COR-L47 (cell line): ENCODE data around the gene METTL2B.
"Not testable (repeated sequence)": the region's sequence is repeated elsewhere in the genome, so short reads cannot be mapped to it uniquely, and the experiment has no call there.

Experiments
- DNase-seq: peaks from one replicate; lab custom pipeline; 2025; lab: John Stamatoyannopoulos, UW

The METTL2B gene

GRCh38 chr7:128526062-128526466 is 49.5 kb downstream of the METTL2B start:
- not testable (repeated sequence) for DNase-seq

- DNase-seq, result not testable (repeated sequence)
Observed at GRCh38 chr7:128529191-128529590, 52.6 kb downstream of the METTL2B start.

GRCh38 chr7:128530121-128530854 is 53.7 kb downstream of the METTL2B start:
- DNase-seq, result peak; percentile 37

DNA sequence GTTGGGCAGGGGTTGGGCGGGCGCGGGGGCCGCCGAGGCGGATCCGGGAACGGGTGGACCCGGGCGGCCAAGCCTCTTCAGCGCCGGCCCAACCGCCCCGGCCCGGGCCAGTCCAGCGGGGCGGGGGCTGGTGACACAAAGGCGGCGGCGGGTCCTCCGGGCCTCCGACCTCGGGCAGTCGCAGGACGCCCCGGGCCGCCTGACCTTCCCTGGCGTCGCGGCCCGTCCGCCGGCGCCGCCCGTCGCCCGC is 54.2 kb downstream of the METTL2B start:
- DNase-seq, result no peak

GRCh38 chr7:128531105-128531954 is 54.8 kb downstream of the METTL2B start:
- peak; percentile 83 for DNase-seq

- DNase-seq, result not testable (repeated sequence)
Observed at GRCh38 chr7:128531955-128532478, 55.5 kb downstream of the METTL2B start.

DNA sequence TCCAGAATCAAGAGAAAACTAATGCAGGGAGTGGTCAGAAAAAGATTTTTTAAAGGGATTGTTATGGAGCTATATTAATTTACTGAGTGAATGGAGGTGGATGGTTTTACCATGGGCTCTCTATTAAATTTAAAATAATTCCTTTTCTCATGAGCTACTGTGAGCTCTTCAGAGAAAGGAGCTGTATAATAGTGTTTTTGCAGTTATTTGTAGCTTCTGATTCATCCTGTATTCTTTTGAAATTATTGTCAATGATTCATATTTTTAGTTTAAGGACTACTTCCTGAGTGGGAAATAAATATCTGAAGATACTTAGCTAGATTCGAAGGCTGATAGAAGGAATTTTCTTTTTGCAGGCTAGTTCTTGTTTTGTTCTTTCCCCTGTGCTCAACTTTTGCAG is 56.4 kb downstream of the METTL2B start:
- not testable (repeated sequence) for DNase-seq

GRCh38 chr7:128537410-128537809 is 60.9 kb downstream of the METTL2B start:
- DNase-seq, result not testable (repeated sequence)

DNA sequence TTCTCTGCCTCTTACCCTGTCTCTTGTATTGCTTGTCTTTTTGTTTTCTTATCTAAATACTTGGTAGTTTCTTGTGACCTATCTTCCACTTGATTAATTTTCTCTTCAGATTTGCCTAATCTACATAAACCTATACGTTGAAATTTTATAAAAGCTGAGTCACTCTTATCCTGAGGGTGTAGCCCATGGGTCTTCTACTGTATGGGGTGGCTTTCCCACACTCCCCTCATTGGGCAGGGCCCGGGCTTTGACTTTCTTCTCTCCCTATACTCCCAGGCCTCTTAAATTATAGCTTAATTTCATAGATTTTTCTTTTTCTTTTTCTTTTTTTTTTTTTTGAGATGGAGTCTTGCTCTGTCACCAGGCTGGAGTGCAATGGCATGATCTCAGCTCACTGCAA is 66.0 kb downstream of the METTL2B start:
- not testable (repeated sequence) for DNase-seq

- DNase-seq, result not testable (repeated sequence)
Observed at GRCh38 chr7:128543300-128543699, 66.8 kb downstream of the METTL2B start.

DNA sequence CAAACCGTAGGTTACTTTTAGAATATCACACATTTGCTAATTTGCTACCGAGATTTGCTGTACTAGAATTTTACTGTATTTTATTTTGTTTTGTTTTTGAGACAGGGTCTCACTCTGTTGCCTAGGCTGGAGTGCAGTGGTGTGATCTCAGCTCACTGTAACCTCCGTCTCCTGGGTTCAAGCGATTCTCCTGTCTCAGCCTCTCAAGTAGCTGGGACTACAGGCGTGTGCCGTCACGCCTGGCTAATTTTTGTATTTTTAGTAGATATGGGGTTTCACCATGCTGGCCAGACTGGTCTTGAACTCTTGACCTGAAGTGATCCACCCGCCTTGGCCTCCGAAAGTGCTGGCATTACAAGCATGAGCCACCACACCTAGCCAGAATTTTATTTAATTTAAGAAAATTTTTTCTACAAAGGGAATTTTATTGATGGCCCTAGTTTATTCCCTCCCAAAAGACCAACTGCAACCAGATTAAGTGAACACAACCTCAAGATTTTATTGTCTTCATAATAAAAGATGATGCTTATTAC is 69.8 kb downstream of the METTL2B start:
- DNase-seq, result not testable (repeated sequence)

- DNase-seq, result no peak
Observed at GRCh38 chr7:128550920-128551319, 74.4 kb downstream of the METTL2B start.

GRCh38 chr7:128554394-128554793 is 77.8 kb downstream of the METTL2B start:
- DNase-seq, result not testable (repeated sequence)
